Keratinocyte (primary cell): ENCODE results near the gene DGCR6L. TPM values are rescaled to one million over a fixed set of nuclear protein-coding genes. Genes with fewer than 3 reads are reported as not detected.
A peak's percentile ranks its signal among the peaks of the same experiment; 100 is the strongest.
"Not testable (repeated sequence)": the region's sequence is repeated elsewhere in the genome, so short reads cannot be mapped to it uniquely, and the experiment has no call there.

ENCODE experiments used
- DNase-seq: peaks from one replicate; pipeline ENCODE4 v3.0.0-alpha.2; 2011; ENCODE audit warnings: low read depth, missing footprints, low spot score
- FAIRE-seq: peaks from 2 replicates; lab custom pipeline; 2011; peaks lifted over from hg19 to GRCh38; lab: Jason Lieb, UNC
- H2AFZ ChIP-seq: 2 replicates; pipeline ENCODE4 v1.6.0; 2012; ENCODE audit warnings: low read length, control low read depth, inconsistent platforms; ENCODE audit not compliant: control insufficient read depth
- H3K27ac ChIP-seq: 2 replicates; pipeline ENCODE4 v1.5.1; 2011; ENCODE audit warnings: low read length; ENCODE audit not compliant: control insufficient read depth, insufficient read depth
- H3K27me3 ChIP-seq: 3 replicates; pipeline ENCODE4 v1.6.0; 2011; ENCODE audit warnings: low read length; ENCODE audit not compliant: control insufficient read depth, insufficient read depth; ENCODE audit errors: extremely low read depth
- H3K36me3 ChIP-seq, 2 experiments: 2 replicates in 1 of 2; 3 replicates in 1 of 2; pipeline ENCODE4 v1.5.1; 2011; ENCODE audit warnings: low read length in 2 of 2, mild to moderate bottlenecking in 1 of 2; ENCODE audit not compliant: control insufficient read depth in 2 of 2, insufficient read depth in 2 of 2; ENCODE audit errors: extremely low read depth in 1 of 2
- H3K4me1 ChIP-seq: 3 replicates; pipeline ENCODE4 v1.5.1; 2011; ENCODE audit warnings: low read length; ENCODE audit not compliant: control insufficient read depth, insufficient read depth; ENCODE audit errors: extremely low read depth
- H3K4me2 ChIP-seq: 3 replicates; pipeline ENCODE4 v1.6.0; 2011; ENCODE audit warnings: low read depth, low read length; ENCODE audit not compliant: control insufficient read depth, insufficient read depth; ENCODE audit errors: extremely low read depth
- H3K4me3 ChIP-seq, 3 experiments: fragments of 200-600 bp in 1 of 3; sonication (generic) in 1 of 3; 2 replicates in 2 of 3; 3 replicates in 1 of 3; pipeline ENCODE4 v1.5.1; 2011 to 2016; ENCODE audit warnings: low read length in 3 of 3, mild to moderate bottlenecking in 3 of 3, control low read depth in 2 of 3, inconsistent platforms in 1 of 3, low read depth in 1 of 3, mixed read lengths in 1 of 3, mixed run types in 1 of 3, moderate library complexity in 1 of 3; ENCODE audit not compliant: control insufficient read depth in 2 of 3, insufficient read depth in 2 of 3; ENCODE audit errors: extremely low read depth in 1 of 3
- H3K79me2 ChIP-seq: 2 replicates; pipeline ENCODE4 v1.6.0; 2012; ENCODE audit warnings: low read length; ENCODE audit not compliant: control insufficient read depth, insufficient read depth
- H3K9ac ChIP-seq: 3 replicates; pipeline ENCODE4 v1.6.0; 2011; ENCODE audit warnings: low read length; ENCODE audit not compliant: control insufficient read depth, insufficient read depth; ENCODE audit errors: extremely low read depth
- H3K9me1 ChIP-seq: 3 replicates; pipeline ENCODE4 v1.6.0; 2011; ENCODE audit warnings: low read length; ENCODE audit not compliant: control insufficient read depth, insufficient read depth; ENCODE audit errors: extremely low read depth
- H3K9me3 ChIP-seq: 2 replicates; pipeline ENCODE4 v1.5.1; 2012; ENCODE audit warnings: low read depth, low read length; ENCODE audit not compliant: control insufficient read depth
- H4K20me1 ChIP-seq: 3 replicates; pipeline ENCODE4 v1.6.0; 2011; ENCODE audit warnings: low read length; ENCODE audit not compliant: control insufficient read depth, insufficient read depth; ENCODE audit errors: extremely low read depth
- EZH2 ChIP-seq: IDR thresholded peaks from one replicate; pipeline ENCODE4 v1.6.1; 2012; ENCODE audit warnings: inconsistent platforms, mild to moderate bottlenecking, low read length, moderate library complexity
- dilution Hi-C: fragments of 300-500 bp; cut with MboI; formaldehyde crosslinking; loops from one replicate; pipeline ENCODE4 v1.7.0; 2020; ENCODE audit warnings: low sequenced_read_pairs; ENCODE audit not compliant: extremely low pct_ligation_motif_present
- polyA plus RNA-seq, 5 experiments: library from polyadenylated mRNA; depleted of rRNA in 3 of 5; stranded (reverse) in 3 of 5; stranded (forward) in 1 of 5; unstranded in 1 of 5; fragments of >200 nt; gene quantifications; 1 replicate in 1 of 5; 2 replicates in 3 of 5; 3 replicates in 1 of 5; pipeline versions ENCODE4 v1.2.1 to v1.2.3, GENCODE V29; 2011 to 2012; ENCODE audit warnings: missing spikeins in 2 of 5, low read depth in 1 of 5, low replicate concordance in 1 of 5
- TF ChIP-seq, protein P1 (sequence below), 3 experiments: IDR thresholded peaks in 1 of 3; conservative IDR thresholded peaks in 1 of 3; optimal IDR thresholded peaks in 1 of 3; 2 replicates in 2 of 3; 3 replicates in 1 of 3; pipeline versions ENCODE3 to v1.5.1; 2011; ENCODE audit warnings: low read length in 3 of 3, mild to moderate bottlenecking in 3 of 3, moderate library complexity in 2 of 3, control low read depth in 1 of 3, inconsistent platforms in 1 of 3; ENCODE audit not compliant: insufficient read depth in 2 of 3; ENCODE audit errors: extremely low read depth in 1 of 3

DGCR6L gene
- polyA plus RNA-seq, 1 donor (not counting 4 experiments of a cell fraction or from before 2014, with no cell fraction given), result 19.2 TPM

DNA sequence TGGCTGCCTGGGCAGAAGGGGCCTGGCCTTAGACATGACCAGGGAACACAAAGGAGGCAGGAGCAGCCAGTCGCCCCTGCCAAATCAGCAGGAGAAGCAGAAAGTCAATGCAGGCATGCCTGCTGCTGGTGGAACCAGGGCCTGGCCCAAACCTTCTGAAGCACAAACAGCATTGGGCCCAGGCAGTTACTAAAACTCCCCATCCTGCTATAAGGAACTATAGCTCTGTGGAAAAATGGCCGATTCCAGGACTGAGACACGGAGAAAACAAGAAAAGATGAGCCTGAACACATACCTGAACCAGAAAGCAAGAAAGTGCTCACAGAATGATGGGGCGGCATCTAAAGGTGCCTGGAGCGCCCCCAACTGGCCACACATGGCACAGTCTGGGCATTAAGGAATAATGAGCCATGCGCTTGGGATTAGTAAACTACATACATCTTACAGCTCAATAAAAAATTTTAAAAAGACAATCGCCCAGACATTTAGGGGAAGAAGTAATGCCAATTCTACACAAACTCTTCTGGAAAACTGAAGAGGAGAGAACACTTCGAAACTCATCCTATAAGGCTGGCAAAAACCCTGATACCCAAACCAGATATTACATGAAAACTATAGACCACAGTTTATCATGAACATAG is 2.3 kb downstream of the DGCR6L start:
- dilution Hi-C loops, H3K9me1 ChIP-seq, H3K27me3 ChIP-seq, H3K9me3 ChIP-seq, H3K79me2 ChIP-seq, H4K20me1 ChIP-seq, H3K4me2 ChIP-seq, DNase-seq, H3K36me3 ChIP-seq, H3K9ac ChIP-seq, H2AFZ ChIP-seq, H3K4me3 ChIP-seq, H3K27ac ChIP-seq: not testable (repeated sequence)
- peak; percentile 87 for FAIRE-seq
- peaks cover 20% of the 10 kb centered on the region for H3K4me1 ChIP-seq
- TF ChIP-seq, protein P1, sequence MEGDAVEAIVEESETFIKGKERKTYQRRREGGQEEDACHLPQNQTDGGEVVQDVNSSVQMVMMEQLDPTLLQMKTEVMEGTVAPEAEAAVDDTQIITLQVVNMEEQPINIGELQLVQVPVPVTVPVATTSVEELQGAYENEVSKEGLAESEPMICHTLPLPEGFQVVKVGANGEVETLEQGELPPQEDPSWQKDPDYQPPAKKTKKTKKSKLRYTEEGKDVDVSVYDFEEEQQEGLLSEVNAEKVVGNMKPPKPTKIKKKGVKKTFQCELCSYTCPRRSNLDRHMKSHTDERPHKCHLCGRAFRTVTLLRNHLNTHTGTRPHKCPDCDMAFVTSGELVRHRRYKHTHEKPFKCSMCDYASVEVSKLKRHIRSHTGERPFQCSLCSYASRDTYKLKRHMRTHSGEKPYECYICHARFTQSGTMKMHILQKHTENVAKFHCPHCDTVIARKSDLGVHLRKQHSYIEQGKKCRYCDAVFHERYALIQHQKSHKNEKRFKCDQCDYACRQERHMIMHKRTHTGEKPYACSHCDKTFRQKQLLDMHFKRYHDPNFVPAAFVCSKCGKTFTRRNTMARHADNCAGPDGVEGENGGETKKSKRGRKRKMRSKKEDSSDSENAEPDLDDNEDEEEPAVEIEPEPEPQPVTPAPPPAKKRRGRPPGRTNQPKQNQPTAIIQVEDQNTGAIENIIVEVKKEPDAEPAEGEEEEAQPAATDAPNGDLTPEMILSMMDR (optimal IDR thresholded peaks at IDR 0.05 in 1 of 3, IDR thresholded peaks at IDR 0.05 in 1 of 3, conservative IDR thresholded peaks at IDR 0.05 in 1 of 3; ENCODE audit: extremely low read depth in 1 of 3, insufficient read depth in 2 of 3, low read length in 3 of 3), result peak in 2 of 3 experiments; percentile 20 to 50

- no peak overlapping the region for H3K9ac ChIP-seq
- H4K20me1 ChIP-seq, result no peaks in the 10 kb centered on the region
- dilution Hi-C loops, result no loop called here
- no peaks in the 10 kb centered on the region for H3K9me1 ChIP-seq
- no peaks in the 10 kb centered on the region for H3K9me3 ChIP-seq
- DNase-seq, result no peak
- peaks cover 20% of the 10 kb centered on the region for H3K4me1 ChIP-seq
- H3K4me3 ChIP-seq, result no peak overlapping the region
- FAIRE-seq, result no peak
- H3K79me2 ChIP-seq, result no peaks in the 10 kb centered on the region
- H2AFZ ChIP-seq, result no peak overlapping the region
- no peaks in the 10 kb centered on the region for H3K27me3 ChIP-seq
- no peak for TF ChIP-seq EZH2
- TF ChIP-seq, protein P1 (optimal IDR thresholded peaks at IDR 0.05 in 1 of 3, IDR thresholded peaks at IDR 0.05 in 1 of 3, conservative IDR thresholded peaks at IDR 0.05 in 1 of 3; ENCODE audit: extremely low read depth in 1 of 3, insufficient read depth in 2 of 3, low read length in 3 of 3), result no peak
- no peak overlapping the region for H3K4me2 ChIP-seq
- H3K36me3 ChIP-seq, result no peaks in the 10 kb centered on the region
- no peak overlapping the region for H3K27ac ChIP-seq
Observed at GRCh38 chr22:20316844-20317401, 2.9 kb downstream of the DGCR6L start.
